Activated CD4-positive, alpha-beta T cell treated with anti-CD3 and anti-CD28 coated beads for 1 hour (primary cell): ENCODE measurements around the gene SIAH1.
"Not testable (repeated sequence)": the region's sequence is repeated elsewhere in the genome, so short reads cannot be mapped to it uniquely, and the experiment has no call there.

Experiments
- DNase-seq: peaks from one replicate; pipeline ENCODE4 v3.0.0-alpha.2; 2020

SIAH1 gene

GRCh38 chr16:48365601-48366164, 19.5 kb downstream of the SIAH1 start:
- DNase-seq: peak; percentile 68

GRCh38 chr16:48365025-48365600, 20.1 kb downstream of the SIAH1 start:
- no peak for DNase-seq

GRCh38 chr16:48361540-48362144, 23.6 kb downstream of the SIAH1 start:
- DNase-seq: no peak

- DNase-seq: no peak
These were observed 24.2 kb downstream of the SIAH1 start for GRCh38 chr16:48361012-48361411.

- no peak for DNase-seq
These were observed 25.2 kb downstream of the SIAH1 start for GRCh38 chr16:48359983-48360382.

GRCh38 chr16:48358419-48358818, 26.8 kb downstream of the SIAH1 start:
- no peak for DNase-seq

- DNase-seq: no peak
These were observed 28.4 kb downstream of the SIAH1 start for GRCh38 chr16:48356633-48357376.

- no peak for DNase-seq
These were observed 30.0 kb downstream of the SIAH1 start for GRCh38 chr16:48354877-48355855.

GRCh38 chr16:48354385-48354784, 30.8 kb downstream of the SIAH1 start:
- DNase-seq: not testable (repeated sequence)

GRCh38 chr16:48353565-48354163, 31.5 kb downstream of the SIAH1 start:
- DNase-seq: peak; percentile 42

- DNase-seq: no peak
These were observed 32.4 kb downstream of the SIAH1 start for GRCh38 chr16:48352648-48353390.

GRCh38 chr16:48350736-48351135, 34.5 kb downstream of the SIAH1 start:
- no peak for DNase-seq

- no peak for DNase-seq
These were observed 37.2 kb downstream of the SIAH1 start for GRCh38 chr16:48347980-48348379.

- DNase-seq: no peak
These were observed 37.9 kb downstream of the SIAH1 start for GRCh38 chr16:48347191-48347865.

- no peak for DNase-seq
These were observed 42.6 kb downstream of the SIAH1 start for GRCh38 chr16:48342591-48342990.

GRCh38 chr16:48340054-48340453, 45.2 kb downstream of the SIAH1 start:
- DNase-seq: no peak

- DNase-seq: no peak
These were observed 49.3 kb downstream of the SIAH1 start for GRCh38 chr16:48335961-48336360.

GRCh38 chr16:48334325-48334724, 50.9 kb downstream of the SIAH1 start:
- no peak for DNase-seq

- DNase-seq: no peak
These were observed 52.2 kb downstream of the SIAH1 start for GRCh38 chr16:48332978-48333377.

- no peak for DNase-seq
These were observed 54.4 kb downstream of the SIAH1 start for GRCh38 chr16:48330841-48331192.
